Measurements from ENCODE around the gene ATP8A1.

DNA sequence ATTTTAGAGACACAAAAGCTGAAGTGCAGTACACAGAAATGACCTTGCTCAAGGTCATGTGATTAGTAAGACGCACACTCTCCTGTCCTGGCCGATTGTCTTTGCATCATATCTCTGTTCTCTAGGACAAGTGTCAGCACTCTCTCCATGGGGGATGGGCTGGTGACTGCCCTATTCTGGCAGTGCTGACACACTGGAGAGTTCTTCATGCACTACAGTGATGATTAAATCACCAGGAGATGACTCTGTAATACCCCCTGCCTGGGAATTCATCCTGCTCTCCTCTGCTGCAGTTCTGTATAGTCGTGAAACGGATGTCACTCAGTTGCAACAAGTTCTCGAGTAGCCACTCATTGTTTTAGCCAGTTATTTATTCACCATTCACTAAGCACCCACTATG is 264.9 kb downstream of the ATP8A1 start:
- TF ChIP-seq HNF4A (conservative IDR thresholded peaks at IDR 0.05) (no peak), GABPA (IDR thresholded peaks at IDR 0.05 in 1 of 2, conservative IDR thresholded peaks at IDR 0.05 in 1 of 2) (no peak)
